Tibial nerve (tissue), 4 donors: ENCODE results near the gene ROBO2. TPM values are rescaled to one million over a fixed set of nuclear protein-coding genes. Genes with fewer than 3 reads are reported as not detected.

Experiments
- DNase-seq, 2 donors: peaks; one replicate each; pipeline ENCODE4 v3.0.0-alpha.2; 2019; ENCODE audit warnings: low spot score in 2 of 2
- H3K27ac ChIP-seq, 4 donors: fragments of 200-600 bp; sonication (generic) in 3 of 4; one replicate each; pipeline ENCODE4 v1.5.1; 2017 to 2019; ENCODE audit warnings: mild to moderate bottlenecking in 1 of 4
- H3K27me3 ChIP-seq, 2 donors: fragments of 200-600 bp; sonication (generic) in 1 of 2; one replicate each; pipeline versions ENCODE4 v1.5.1 to v1.6.0; 2017 to 2019
- H3K36me3 ChIP-seq, 3 donors: fragments of 200-600 bp; sonication (generic); one replicate each; pipeline ENCODE4 v1.5.1; 2018 to 2019
- H3K4me1 ChIP-seq, 4 donors: fragments of 200-600 bp; sonication (generic) in 3 of 4; one replicate each; pipeline ENCODE4 v1.5.1; 2017 to 2019
- H3K4me3 ChIP-seq, 4 donors: fragments of 200-600 bp; sonication (generic) in 3 of 4; one replicate each; pipeline ENCODE4 v1.5.1; 2017 to 2019; ENCODE audit warnings: mild to moderate bottlenecking in 1 of 4, moderate library complexity in 1 of 4
- H3K9me3 ChIP-seq, 4 donors: fragments of 200-600 bp; sonication (generic) in 3 of 4; one replicate each; pipeline ENCODE4 v1.5.1; 2017 to 2019
- CTCF ChIP-seq, 5 experiments: fragments of 200-600 bp in 3 of 5; fragments of 450-650 bp in 2 of 5; sonication (generic) in 3 of 5; IDR thresholded peaks; one replicate each; pipeline ENCODE4 v1.5.1; 2016 to 2019; ENCODE audit warnings: antibody characterized with exemption in 5 of 5, mild to moderate bottlenecking in 3 of 5, moderate library complexity in 2 of 5
- EP300 ChIP-seq, 2 donors: sonication (generic); formaldehyde crosslinking; IDR thresholded peaks; one replicate each; pipeline ENCODE4 v1.6.1; 2017; ENCODE audit warnings: antibody characterized with exemption in 2 of 2, mild to moderate bottlenecking in 1 of 2
- POLR2A ChIP-seq, 2 donors: fragments of 450-650 bp; IDR thresholded peaks; one replicate each; pipeline ENCODE4 v1.6.1; 2017; ENCODE audit warnings: antibody characterized with exemption in 2 of 2, mild to moderate bottlenecking in 2 of 2, moderate library complexity in 2 of 2
- WGBS, 2 donors: methylation state at CpG; one replicate each; pipeline ENCODE4 v1.1.5; 2018; 5-methylcytosine and 5-hydroxymethylcytosine counted together
- total RNA-seq, 4 donors: library from RNA; depleted of rRNA; stranded (reverse); fragments of >200 nt; gene quantifications; one replicate each; pipeline ENCODE4 v1.1.0, GENCODE V29; 2016

Gene ROBO2
- total RNA-seq, 4 donors from 2014 or later = 0.30 to 4.4 (median 1.9) TPM

GRCh38 chr3:77571971-77572715, 532.2 kb downstream of the ROBO2 start:
- DNase-seq = no peak
- H3K36me3 ChIP-seq = no peaks in the 10 kb centered on the region
- no peak overlapping the region for H3K27ac ChIP-seq
- no peaks in the 10 kb centered on the region for H3K27me3 ChIP-seq
- 70 to 78% methylated on average over 5 of the region's 5 CpGs for WGBS, 2 donors
- no peak overlapping the region for H3K4me3 ChIP-seq
- no peaks in the 10 kb centered on the region for H3K9me3 ChIP-seq
- TF ChIP-seq CTCF (IDR thresholded peaks at IDR 0.05) = no peak
- no peak for TF ChIP-seq POLR2A (IDR thresholded peaks at IDR 0.05)
- no peak for TF ChIP-seq EP300 (IDR thresholded peaks at IDR 0.05)
- H3K4me1 ChIP-seq = no peaks in the 10 kb centered on the region

GRCh38 chr3:77577264-77577663, 537.4 kb downstream of the ROBO2 start:
- Histone ChIP-seq H3K27me3 (no peaks in the 10 kb centered on the region), H3K36me3 (no peaks in the 10 kb centered on the region), H3K4me3 (no peak overlapping the region), H3K27ac (no peak overlapping the region), H3K4me1 (no peaks in the 10 kb centered on the region), H3K9me3 (no peaks in the 10 kb centered on the region)
- TF ChIP-seq EP300 (IDR thresholded peaks at IDR 0.05) = no peak
- TF ChIP-seq POLR2A (IDR thresholded peaks at IDR 0.05) = no peak
- TF ChIP-seq CTCF (IDR thresholded peaks at IDR 0.05) = no peak
- no peak for DNase-seq
- WGBS, 2 donors = 80% methylated on average over 3 of the region's 3 CpGs

- DNase-seq = no peak
- 94 to 96% methylated on average over 4 of the region's 4 CpGs for WGBS, 2 donors
- no peaks in the 10 kb centered on the region for H3K9me3 ChIP-seq
- no peaks in the 10 kb centered on the region for H3K4me1 ChIP-seq
- no peak overlapping the region for H3K4me3 ChIP-seq
- H3K27me3 ChIP-seq = no peaks in the 10 kb centered on the region
- H3K36me3 ChIP-seq = no peaks in the 10 kb centered on the region
- TF ChIP-seq EP300 (IDR thresholded peaks at IDR 0.05) (no peak), CTCF (IDR thresholded peaks at IDR 0.05) (no peak), POLR2A (IDR thresholded peaks at IDR 0.05) (no peak)
- H3K27ac ChIP-seq = no peak overlapping the region
Observed at GRCh38 chr3:77586216-77586615, 546.3 kb downstream of the ROBO2 start.

- WGBS, 2 donors = 91 to 97% methylated on average over 3 of the region's 3 CpGs
- Histone ChIP-seq H3K27me3 (no peaks in the 10 kb centered on the region), H3K4me1 (no peaks in the 10 kb centered on the region), H3K4me3 (no peak overlapping the region), H3K9me3 (no peaks in the 10 kb centered on the region), H3K27ac (no peak overlapping the region), H3K36me3 (no peaks in the 10 kb centered on the region)
- no peak for DNase-seq
- TF ChIP-seq POLR2A (IDR thresholded peaks at IDR 0.05) (no peak), EP300 (IDR thresholded peaks at IDR 0.05) (no peak), CTCF (IDR thresholded peaks at IDR 0.05) (no peak)
Observed at GRCh38 chr3:77588863-77589262, 549.0 kb downstream of the ROBO2 start.

- DNase-seq = no peak
- WGBS, 2 donors = 92 to 97% methylated on average over 3 of the region's 3 CpGs
- Histone ChIP-seq H3K4me1 (no peaks in the 10 kb centered on the region), H3K36me3 (no peaks in the 10 kb centered on the region), H3K27ac (no peak overlapping the region), H3K4me3 (no peak overlapping the region), H3K27me3 (no peaks in the 10 kb centered on the region), H3K9me3 (no peaks in the 10 kb centered on the region)
- TF ChIP-seq POLR2A (IDR thresholded peaks at IDR 0.05) = no peak
- TF ChIP-seq CTCF (IDR thresholded peaks at IDR 0.05) = no peak
- TF ChIP-seq EP300 (IDR thresholded peaks at IDR 0.05) = no peak
Observed at GRCh38 chr3:77590191-77590590, 550.3 kb downstream of the ROBO2 start.
